Raji (cell line): ENCODE results near the gene COPG2.

Source experiments
- POLR2A ChIP-seq: IDR thresholded peaks from 2 replicates; pipeline ENCODE4 v1.6.1; 2011; ENCODE audit warnings: low read depth, low read length, control low read depth; ENCODE audit not compliant: insufficient read depth

Gene COPG2

GRCh38 chr7:130515315-130516040, 153.1 kb downstream of the COPG2 start:
- no peak for TF ChIP-seq POLR2A

DNA sequence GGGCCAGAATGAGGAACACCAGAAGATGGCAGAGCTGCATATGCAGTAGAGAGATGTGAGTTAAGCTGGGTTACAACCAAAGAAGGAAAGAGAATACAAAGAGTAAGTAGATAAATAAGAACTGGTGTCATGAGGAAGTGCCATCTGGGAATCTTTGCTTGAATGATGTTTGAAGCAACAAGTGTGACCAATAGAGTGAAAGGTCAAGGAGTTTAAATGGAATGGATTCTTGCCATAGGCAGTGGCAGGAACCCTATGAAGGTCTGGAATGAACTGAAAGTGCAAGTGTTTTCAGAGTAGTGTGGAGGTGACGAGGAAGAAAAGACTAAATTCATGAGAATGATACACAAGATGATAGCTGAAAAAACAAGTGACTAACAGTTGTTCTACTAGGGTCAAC, 155.1 kb downstream of the COPG2 start:
- TF ChIP-seq POLR2A, result no peak

- no peak for TF ChIP-seq POLR2A
These were observed 162.2 kb downstream of the COPG2 start for GRCh38 chr7:130506358-130506757.

DNA sequence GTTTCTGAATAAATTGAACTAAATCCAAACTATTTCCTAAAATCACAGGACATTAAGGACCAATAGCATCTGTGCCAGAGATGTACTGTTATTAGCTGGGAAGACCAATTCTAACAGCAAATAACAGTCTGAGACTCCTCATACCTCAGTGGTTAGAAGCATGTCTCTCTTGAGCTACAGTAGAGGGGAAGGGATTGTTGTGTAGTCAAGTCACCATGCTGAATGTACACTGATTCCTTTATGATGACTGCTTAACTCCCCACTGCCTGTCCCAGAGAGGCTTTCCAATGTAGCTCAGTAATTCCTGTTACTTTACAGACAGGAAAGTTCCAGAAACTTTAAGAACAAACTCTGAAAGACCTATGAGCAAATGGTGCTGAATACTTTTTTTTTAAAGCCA, 162.8 kb downstream of the COPG2 start:
- no peak for TF ChIP-seq POLR2A

GRCh38 chr7:130500910-130501309, 167.6 kb downstream of the COPG2 start:
- TF ChIP-seq POLR2A, result no peak

DNA sequence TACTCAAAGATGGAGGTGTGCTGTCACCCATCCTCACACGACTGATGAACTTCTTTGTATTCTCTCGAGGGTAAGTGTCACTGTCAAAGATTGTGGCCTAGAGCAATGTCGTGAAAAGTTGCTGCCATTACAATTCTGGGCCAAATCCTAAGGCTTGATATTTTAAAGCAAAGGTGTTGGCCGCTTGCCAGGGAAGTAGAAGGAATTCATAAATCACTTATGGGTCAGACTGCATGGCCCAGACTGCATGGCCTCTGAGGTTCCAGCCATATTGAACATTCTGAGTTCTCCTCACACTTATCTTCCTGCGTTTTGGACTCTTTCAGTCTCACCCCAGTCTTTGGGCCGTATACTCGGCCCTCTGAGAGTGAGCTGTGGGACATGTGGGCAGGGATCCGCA, 168.1 kb downstream of the COPG2 start:
- no peak for TF ChIP-seq POLR2A

DNA sequence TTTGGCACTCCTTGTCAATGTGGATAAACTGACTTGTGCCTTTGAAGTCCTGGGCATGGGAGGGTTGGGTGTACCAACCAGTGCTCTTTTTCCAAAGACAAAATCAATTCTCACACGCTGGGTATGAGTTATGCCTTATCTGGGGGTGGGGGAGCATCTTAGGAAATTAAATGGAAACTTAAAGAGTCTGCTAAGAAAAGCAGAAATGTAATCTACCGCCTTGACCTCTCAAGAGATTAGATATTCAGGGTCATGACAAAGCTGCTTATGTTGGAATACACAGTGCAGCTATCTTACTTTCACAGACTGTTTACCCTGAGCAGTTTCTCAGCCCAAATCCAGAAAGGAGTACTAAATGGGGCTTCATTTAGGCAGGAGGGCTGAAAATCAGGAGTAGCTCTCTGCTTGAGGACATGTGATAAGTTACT, 174.1 kb downstream of the COPG2 start:
- TF ChIP-seq POLR2A, result no peak

- no peak for TF ChIP-seq POLR2A
These were observed 175.2 kb downstream of the COPG2 start for GRCh38 chr7:130493275-130493873.

GRCh38 chr7:130492523-130493274, 175.8 kb downstream of the COPG2 start:
- no peak for TF ChIP-seq POLR2A

- no peak for TF ChIP-seq POLR2A
These were observed 176.6 kb downstream of the COPG2 start, which contains the start of gene MEST for GRCh38 chr7:130491841-130492522. MEST (plus strand) TSS chr7:130492085; CDS start chr7:130492314, 229 bp downstream.

DNA sequence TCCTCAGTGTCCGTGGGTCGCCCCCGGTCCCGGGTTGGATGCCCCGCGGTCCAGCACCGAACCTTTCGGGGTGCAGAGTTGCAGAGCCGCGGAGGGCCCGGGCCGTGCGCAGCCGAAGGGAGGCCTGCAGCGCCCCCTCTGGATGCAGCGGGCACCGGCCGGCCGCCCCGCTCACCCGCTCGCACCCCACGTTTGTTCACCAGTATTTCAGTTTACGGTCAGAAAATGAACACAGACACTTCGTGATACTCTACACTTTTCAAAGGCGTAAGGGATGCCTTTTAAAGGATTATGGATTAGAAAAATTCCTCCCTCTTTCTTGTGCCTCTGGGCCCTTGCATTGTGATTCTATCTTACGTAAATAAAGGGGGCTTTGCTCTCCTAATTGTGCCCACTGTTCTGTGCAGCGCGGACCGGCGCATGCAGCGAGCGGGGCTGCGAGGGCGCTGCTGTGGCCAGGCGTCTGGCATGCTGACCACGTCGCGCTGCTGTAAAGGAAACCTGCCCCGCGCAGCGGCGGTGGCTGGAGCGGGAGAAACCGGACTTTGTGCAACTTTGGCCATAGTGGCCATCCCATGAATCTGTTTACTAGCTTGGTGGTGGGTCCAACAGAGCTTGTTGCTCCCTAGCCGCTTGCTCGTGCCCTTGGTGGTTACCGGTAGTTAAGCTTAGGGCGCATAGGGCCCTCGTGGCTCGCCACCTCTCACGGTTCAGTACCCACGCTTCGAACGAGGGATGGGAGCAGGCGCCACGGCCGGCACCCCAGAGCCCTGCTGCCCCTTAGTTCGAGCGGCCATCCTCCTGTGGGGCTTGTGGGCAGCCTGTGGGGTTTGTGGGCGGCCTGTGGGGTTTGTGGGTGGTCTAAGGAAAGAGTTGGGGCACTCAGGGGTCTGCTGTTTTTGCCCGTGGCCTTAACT, 177.4 kb downstream of the COPG2 start:
- TF ChIP-seq POLR2A, result no peak

- TF ChIP-seq POLR2A, result no peak
These were observed 178.2 kb downstream of the COPG2 start for GRCh38 chr7:130490311-130490791.

GRCh38 chr7:130489140-130489983, 179.2 kb downstream of the COPG2 start:
- TF ChIP-seq POLR2A, result no peak

GRCh38 chr7:130488392-130489139, 180.0 kb downstream of the COPG2 start:
- TF ChIP-seq POLR2A, result no peak
